Measurements from ENCODE around the gene DSG1.

GRCh38 chr18:31297248-31297647 is 20.7 kb upstream of the DSG1 start:
- TF ChIP-seq CTCF (IDR thresholded peaks at IDR 0.05) (no peak), POLR2A (IDR thresholded peaks at IDR 0.05) (no peak), EP300 (IDR thresholded peaks at IDR 0.05) (no peak), POLR2AphosphoS5 (IDR thresholded peaks at IDR 0.05) (no peak)
